ENCODE measurements around the gene CDKN1A.

GRCh38 chr6:36674942-36675341, 3.6 kb upstream of the CDKN1A start:
- TF ChIP-seq GATA2 (IDR thresholded peaks at IDR 0.05; ENCODE audit: low read depth, low read length), result no peak
- no peak for TF ChIP-seq GATA3 (IDR thresholded peaks at IDR 0.05; ENCODE audit: low read depth, low read length)
